NAMALWA (cell line): ENCODE measurements around the gene CDK16.

Source experiments
- DNase-seq: peaks from one replicate; pipeline ENCODE4 v3.0.0-alpha.2; 2015; ENCODE audit warnings: low spot score

Gene CDK16

GRCh38 chrX:47186096-47186740, 32.3 kb upstream of the CDK16 start:
- DNase-seq: no peak

GRCh38 chrX:47187106-47187677, 31.3 kb upstream of the CDK16 start:
- DNase-seq: peak; percentile 16

GRCh38 chrX:47189906-47190305, 28.6 kb upstream of the CDK16 start:
- no peak for DNase-seq

GRCh38 chrX:47190445-47191269, 27.8 kb upstream of the CDK16 start:
- DNase-seq: peak; percentile 93

GRCh38 chrX:47191331-47191730, 27.1 kb upstream of the CDK16 start:
- peak; percentile 80 for DNase-seq

- DNase-seq: peak; percentile 48
These were observed 26.6 kb upstream of the CDK16 start for GRCh38 chrX:47191806-47192401.

- peak; percentile 96 for DNase-seq
These were observed 24.8 kb upstream of the CDK16 start, which contains the start of gene UBA1 for GRCh38 chrX:47193475-47194193. TSS of gene UBA1 (plus strand) at chrX:47193829. CDS start at chrX:47198803, 4,974 bp downstream.

GRCh38 chrX:47194194-47194787, 24.2 kb upstream of the CDK16 start:
- DNase-seq: peak; percentile 11

GRCh38 chrX:47196098-47196497, 22.4 kb upstream of the CDK16 start:
- no peak for DNase-seq

GRCh38 chrX:47197526-47197925, 21.0 kb upstream of the CDK16 start:
- no peak for DNase-seq

- no peak for DNase-seq
These were observed 20.3 kb upstream of the CDK16 start for GRCh38 chrX:47198026-47198686.

- DNase-seq: no peak
These were observed 19.8 kb upstream of the CDK16 start for GRCh38 chrX:47198687-47199080.

- DNase-seq: no peak
These were observed 19.2 kb upstream of the CDK16 start for GRCh38 chrX:47199286-47199685.

GRCh38 chrX:47200385-47201150, 17.9 kb upstream of the CDK16 start:
- no peak for DNase-seq

- no peak for DNase-seq
These were observed 17.0 kb upstream of the CDK16 start for GRCh38 chrX:47201345-47201944.

- DNase-seq: no peak
These were observed 16.2 kb upstream of the CDK16 start for GRCh38 chrX:47202316-47202715.

- DNase-seq: no peak
These were observed 15.6 kb upstream of the CDK16 start for GRCh38 chrX:47202877-47203276.

GRCh38 chrX:47204970-47205369, 13.5 kb upstream of the CDK16 start:
- no peak for DNase-seq

GRCh38 chrX:47206316-47206715, 12.2 kb upstream of the CDK16 start:
- DNase-seq: no peak

- DNase-seq: no peak
These were observed 10.4 kb upstream of the CDK16 start for GRCh38 chrX:47208108-47208507.
